Adrenal gland (tissue), 5 donors: ENCODE data around the gene CDO1.

ENCODE experiments used
- CTCF ChIP-seq, 6 experiments: fragments of 450-650 bp in 4 of 6; fragments of 200-600 bp in 2 of 6; sonication (generic) in 1 of 6; IDR thresholded peaks; 1 replicate in 5 of 6; 2 replicates in 1 of 6; pipeline versions ENCODE4 v1.5.1 to v1.8.0; 2016 to 2021; ENCODE audit warnings: antibody characterized with exemption in 6 of 6, mild to moderate bottlenecking in 2 of 6, moderate library complexity in 1 of 6
- POLR2A ChIP-seq, 2 donors: fragments of 450-650 bp; IDR thresholded peaks; one replicate each; pipeline ENCODE4 v1.6.1; 2017; ENCODE audit warnings: antibody characterized with exemption in 2 of 2, mild to moderate bottlenecking in 2 of 2, moderate library complexity in 1 of 2
- donor health status: DM: no; HTN: no; CAD: no.

GRCh38 chr5:115812372-115812771, 4.1 kb downstream of the CDO1 start:
- TF ChIP-seq CTCF (IDR thresholded peaks at IDR 0.05) (no peak), POLR2A (IDR thresholded peaks at IDR 0.05) (no peak)
